ENCODE measurements around the gene PGPEP1. TPM values are rescaled to one million over a fixed set of nuclear protein-coding genes. Genes with fewer than 3 reads are reported as not detected.

Gene PGPEP1
- total RNA-seq, 1 donor from 2014 or later, result 5.4 TPM

DNA sequence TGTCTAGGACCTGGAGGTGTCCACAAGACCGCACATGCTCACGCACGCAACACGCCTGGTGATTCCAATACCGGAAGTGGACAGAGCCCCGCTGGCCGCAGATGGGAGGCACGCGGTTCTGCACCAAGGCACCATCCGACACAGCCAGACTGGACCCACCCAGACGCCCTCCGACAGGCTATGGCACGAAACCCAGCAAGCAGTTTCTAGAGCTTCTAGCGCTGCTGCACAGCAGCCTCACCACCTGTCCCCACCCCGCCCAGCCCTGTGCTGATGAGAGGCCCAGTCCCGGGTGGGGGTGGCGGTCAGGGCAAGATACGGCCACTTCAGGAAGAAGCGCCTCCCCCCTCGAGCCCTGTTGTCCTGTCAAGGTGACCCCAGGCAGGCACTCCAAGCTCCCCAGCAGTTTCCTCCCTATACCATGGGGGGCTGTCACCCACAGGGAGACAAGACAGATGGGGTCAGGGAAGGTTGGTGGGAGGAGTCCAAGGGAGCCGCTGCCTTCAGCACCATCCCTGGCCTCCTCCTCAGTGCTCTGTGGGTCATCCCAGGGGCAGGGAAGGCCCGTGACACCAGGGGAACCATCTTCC, 28.8 kb upstream of the PGPEP1 start:
- no peak overlapping the region for H3K4me3 ChIP-seq (ENCODE audit: low read depth, low read length)
- TF ChIP-seq, protein P1, sequence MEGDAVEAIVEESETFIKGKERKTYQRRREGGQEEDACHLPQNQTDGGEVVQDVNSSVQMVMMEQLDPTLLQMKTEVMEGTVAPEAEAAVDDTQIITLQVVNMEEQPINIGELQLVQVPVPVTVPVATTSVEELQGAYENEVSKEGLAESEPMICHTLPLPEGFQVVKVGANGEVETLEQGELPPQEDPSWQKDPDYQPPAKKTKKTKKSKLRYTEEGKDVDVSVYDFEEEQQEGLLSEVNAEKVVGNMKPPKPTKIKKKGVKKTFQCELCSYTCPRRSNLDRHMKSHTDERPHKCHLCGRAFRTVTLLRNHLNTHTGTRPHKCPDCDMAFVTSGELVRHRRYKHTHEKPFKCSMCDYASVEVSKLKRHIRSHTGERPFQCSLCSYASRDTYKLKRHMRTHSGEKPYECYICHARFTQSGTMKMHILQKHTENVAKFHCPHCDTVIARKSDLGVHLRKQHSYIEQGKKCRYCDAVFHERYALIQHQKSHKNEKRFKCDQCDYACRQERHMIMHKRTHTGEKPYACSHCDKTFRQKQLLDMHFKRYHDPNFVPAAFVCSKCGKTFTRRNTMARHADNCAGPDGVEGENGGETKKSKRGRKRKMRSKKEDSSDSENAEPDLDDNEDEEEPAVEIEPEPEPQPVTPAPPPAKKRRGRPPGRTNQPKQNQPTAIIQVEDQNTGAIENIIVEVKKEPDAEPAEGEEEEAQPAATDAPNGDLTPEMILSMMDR (conservative IDR thresholded peaks at IDR 0.05; ENCODE audit: low read depth, low read length), result no peak
- DNase-seq (ENCODE audit: low read depth), result no peak

DNA sequence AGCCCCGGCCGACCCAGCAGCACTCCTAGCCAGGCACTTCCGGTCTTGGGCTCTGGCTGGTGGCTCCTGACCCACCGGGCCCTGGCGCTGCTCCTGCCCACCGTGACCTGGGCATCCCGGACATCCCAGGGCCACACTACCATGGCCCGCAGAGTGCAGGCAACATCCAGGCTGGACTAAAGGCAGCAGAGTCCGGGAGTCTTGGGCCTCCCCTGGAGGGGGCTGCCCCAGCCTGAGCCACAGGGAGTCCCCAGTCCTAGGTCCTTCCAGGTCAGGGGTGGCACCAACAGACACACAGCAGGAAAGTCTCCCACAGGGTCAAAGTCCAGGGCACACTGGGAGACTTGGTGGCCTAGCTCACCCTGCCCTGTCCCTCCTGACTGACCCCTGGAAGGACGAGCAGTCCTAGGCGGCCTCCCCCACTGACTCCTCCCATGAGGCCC, 28.3 kb upstream of the PGPEP1 start:
- TF ChIP-seq, protein P1 (conservative IDR thresholded peaks at IDR 0.05; ENCODE audit: low read depth, low read length), result no peak
- DNase-seq (ENCODE audit: low read depth), result no peak
- no peak overlapping the region for H3K4me3 ChIP-seq (ENCODE audit: low read depth, low read length)

DNA sequence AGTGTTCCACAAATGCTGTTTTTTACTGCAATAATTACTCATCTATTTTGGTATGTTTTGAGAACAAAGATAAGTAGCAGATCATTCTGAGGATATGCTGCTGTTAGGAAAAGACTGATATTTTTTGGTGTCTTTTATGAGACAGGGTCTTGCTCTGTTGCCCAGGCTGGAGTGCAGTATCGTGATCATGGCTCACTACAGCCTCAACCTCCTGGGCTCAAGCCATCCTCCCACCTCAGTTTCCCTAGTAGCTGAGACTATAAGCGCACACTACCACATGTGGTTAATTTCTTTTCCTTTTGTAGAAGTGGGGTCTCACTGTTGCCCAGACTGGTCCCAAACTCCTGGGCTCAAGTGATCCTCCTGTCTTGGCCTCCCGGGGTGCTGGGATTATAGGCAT, 27.0 kb upstream of the PGPEP1 start:
- no peak overlapping the region for H3K4me3 ChIP-seq (ENCODE audit: low read depth, low read length)
- TF ChIP-seq, protein P1 (conservative IDR thresholded peaks at IDR 0.05; ENCODE audit: low read depth, low read length), result no peak
- DNase-seq (ENCODE audit: low read depth), result no peak

DNA sequence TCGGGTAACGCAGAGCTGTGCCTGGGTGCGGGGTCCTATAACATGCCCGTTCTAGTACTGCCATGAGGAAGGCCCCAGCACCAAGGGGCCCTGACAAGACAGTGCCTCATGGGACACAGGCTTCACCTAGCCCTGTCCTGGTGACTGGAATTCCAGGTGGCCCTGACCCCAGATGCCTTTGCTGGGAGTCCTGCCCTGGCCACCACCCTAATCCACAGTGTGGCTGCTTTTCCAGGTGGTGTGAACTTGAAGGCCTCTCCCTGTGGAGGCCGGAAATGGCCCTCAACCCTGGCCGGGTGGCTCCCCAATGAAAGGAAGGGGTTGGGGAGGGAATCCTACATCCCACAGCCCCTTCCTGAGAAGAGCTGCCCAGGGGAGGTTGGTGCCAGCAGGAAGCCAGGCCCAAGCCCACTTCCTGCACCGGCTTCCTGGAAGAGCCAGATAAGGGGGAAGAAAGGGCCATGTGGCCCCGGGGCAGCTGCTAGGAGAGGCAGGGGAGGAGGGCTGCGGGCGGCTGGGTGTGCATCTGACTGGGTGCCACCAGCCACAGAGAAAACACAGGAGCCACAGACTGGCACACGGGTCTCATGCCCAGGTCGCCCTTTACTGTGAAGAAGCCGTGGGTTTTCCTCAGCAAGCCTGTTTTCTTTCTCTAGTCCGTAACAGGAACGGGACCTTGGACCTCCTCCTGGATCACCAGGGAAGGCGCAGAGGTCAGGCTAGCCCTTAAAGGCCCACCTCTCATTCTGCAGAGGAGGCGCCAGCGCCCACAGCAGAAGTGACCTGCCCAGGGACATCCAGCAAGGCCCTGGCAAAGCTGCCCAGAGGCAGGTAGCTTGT, 22.2 kb upstream of the PGPEP1 start:
- DNase-seq (ENCODE audit: low read depth), result no peak
- TF ChIP-seq, protein P1 (conservative IDR thresholded peaks at IDR 0.05; ENCODE audit: low read depth, low read length), result no peak
- no peak overlapping the region for H3K4me3 ChIP-seq (ENCODE audit: low read depth, low read length)

DNA sequence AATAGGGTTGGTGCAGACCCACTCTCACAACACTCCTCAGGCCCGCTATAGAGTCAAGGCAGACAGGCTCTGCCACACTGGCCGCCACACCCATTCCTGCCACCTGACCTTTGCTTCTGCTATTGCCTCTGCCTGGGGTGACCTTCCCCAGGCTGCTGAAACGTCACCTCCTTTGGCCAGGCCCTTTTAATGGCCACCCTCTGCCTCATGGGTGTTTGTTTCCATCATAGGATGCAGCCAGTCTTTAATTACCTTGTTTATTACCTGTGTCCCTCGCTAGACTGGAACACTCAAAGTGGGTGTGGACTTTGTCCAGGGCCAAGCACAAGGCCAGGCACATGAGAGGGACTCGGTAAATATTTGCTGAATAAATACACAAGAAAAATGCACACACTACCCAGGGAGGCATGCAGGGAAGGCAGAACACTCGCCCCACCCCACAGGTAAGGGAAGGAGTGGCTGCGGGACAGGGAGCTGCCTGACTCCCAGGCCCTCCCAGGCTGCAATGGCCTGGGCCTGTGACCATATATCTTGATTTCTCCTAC, 20.7 kb upstream of the PGPEP1 start:
- no peak for DNase-seq (ENCODE audit: low read depth)
- no peak overlapping the region for H3K4me3 ChIP-seq (ENCODE audit: low read depth, low read length)
- TF ChIP-seq, protein P1 (conservative IDR thresholded peaks at IDR 0.05; ENCODE audit: low read depth, low read length), result no peak

DNA sequence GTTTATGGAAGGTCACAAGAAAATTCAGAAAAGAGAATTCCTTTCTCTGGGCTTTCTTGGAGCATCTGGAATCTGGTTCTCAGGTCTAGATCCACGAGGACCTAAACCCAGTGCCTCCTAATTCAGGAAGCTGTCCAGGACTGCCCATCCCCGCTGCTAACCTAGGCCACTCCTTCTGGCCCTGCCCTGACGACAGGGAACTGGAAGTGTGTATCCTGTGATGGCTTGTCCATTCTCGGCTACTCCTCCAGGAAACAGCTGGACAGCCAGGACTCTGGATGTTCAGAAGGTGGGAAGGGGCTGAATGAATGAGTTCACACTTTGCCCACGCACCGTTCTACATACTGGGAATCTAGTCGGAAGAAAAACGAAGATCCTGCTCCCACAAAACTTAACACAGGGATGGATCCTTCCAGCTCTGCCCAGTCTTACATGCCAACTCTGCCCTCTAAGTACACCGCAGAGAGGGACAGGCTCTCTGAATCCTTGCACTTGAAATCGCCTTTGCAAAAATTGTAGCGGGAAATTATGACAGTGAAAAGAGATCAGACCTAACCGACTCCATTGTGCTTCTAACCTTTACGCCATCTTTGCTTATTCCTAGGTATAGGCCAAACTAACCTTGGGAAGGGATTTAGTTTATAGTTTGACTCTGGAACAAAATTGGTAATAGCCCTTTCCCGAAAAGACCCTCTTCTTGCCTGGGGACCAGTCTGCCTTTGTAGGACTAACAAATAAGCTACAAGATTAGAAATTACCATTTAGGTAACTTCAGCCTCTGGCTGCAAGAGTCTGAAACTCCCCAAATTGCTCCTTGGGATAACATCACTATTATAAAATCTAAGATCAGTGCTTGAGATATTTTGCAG, 19.3 kb upstream of the PGPEP1 start:
- TF ChIP-seq, protein P1 (conservative IDR thresholded peaks at IDR 0.05; ENCODE audit: low read depth, low read length), result no peak
- DNase-seq (ENCODE audit: low read depth), result no peak
- H3K4me3 ChIP-seq (ENCODE audit: low read depth, low read length), result peak overlapping the region; percentile 93

All from epithelial cell of proximal tubule (primary cell).